Activated naive CD4-positive, alpha-beta T cell treated with anti-CD3 and anti-CD28 coated beads for 36 hours (primary cell): Measurements from ENCODE around the gene ANOS1. TPM values are rescaled to one million over a fixed set of nuclear protein-coding genes. Genes with fewer than 3 reads are reported as not detected.

ENCODE experiments used
- CTCF ChIA-PET: fragments of 350-600 bp; sonication (Branson Sonifier 250); formaldehyde crosslinking; loops from one replicate; lab custom pipeline; 2021; ENCODE audit warnings: antibody characterized with exemption; lab: Charles Lee
- DNase-seq: peaks from one replicate; pipeline ENCODE4 v3.0.0-alpha.2; 2020
- H3K27ac Mint-ChIP-seq: one replicate; pipeline ENCODE4 v1.8.0; 2021; ENCODE audit warnings: mild to moderate bottlenecking, mixed read lengths
- H3K27me3 Mint-ChIP-seq: one replicate; pipeline ENCODE4 v1.8.0; 2021; ENCODE audit warnings: low read depth, mixed read lengths
- H3K36me3 Mint-ChIP-seq: one replicate; pipeline ENCODE4 v1.8.0; 2021; ENCODE audit warnings: low read depth, mixed read lengths
- H3K4me1 Mint-ChIP-seq: one replicate; pipeline ENCODE4 v1.8.0; 2021; ENCODE audit warnings: low read depth, mixed read lengths
- H3K4me3 Mint-ChIP-seq: one replicate; pipeline ENCODE4 v1.8.0; 2021; ENCODE audit warnings: mild to moderate bottlenecking, moderate library complexity, mixed read lengths
- H3K9me3 Mint-ChIP-seq: one replicate; pipeline ENCODE4 v1.8.0; 2021; ENCODE audit warnings: mixed read lengths
- intact Hi-C: fragments of 100-400 bp; cut with micrococcal nuclease; formaldehyde crosslinking; loops from one replicate; pipeline ENCODE4 v1.15.1; 2023
- total RNA-seq, 2 experiments: library from RNA; stranded (reverse); gene quantifications; one replicate each; pipeline ENCODE4 v1.2.3, GENCODE V29; 2021

ANOS1 gene
- total RNA-seq, 2 experiments from 2014 or later, result not detected

DNA sequence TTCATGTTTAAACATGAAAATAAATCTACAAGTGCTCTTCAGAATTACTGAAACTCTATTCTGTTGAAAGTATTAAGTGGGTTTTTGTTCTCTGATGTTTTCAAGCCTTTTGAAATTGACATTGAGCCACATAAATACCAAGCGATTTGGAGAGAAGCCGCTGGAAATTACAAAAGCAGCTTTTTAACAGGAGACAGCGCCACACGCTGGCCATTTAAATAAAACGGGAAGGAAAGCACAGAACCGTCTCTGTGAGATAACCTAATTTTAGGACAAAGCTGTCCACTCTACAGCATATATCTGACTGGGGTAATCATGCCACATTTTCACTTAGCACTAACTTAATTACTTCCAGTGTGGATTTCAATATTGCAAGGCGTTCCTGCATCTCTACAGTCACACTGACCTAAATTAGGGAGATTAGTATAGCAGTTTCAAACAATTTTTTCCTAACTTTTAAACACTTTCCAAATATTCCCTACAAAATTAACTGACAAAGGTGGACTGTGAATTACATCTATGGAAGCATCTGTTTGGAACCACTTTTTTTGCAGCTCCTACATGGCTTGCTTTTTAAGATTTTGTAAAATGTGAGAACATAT, 6.8 kb upstream of the ANOS1 start:
- no peaks in the 10 kb centered on the region for H3K9me3 Mint-ChIP-seq
- H3K4me1 Mint-ChIP-seq, result no peaks in the 10 kb centered on the region
- no peak overlapping the region for H3K4me3 Mint-ChIP-seq
- no peak overlapping the region for H3K27ac Mint-ChIP-seq
- peaks cover 4% of the 10 kb centered on the region for H3K27me3 Mint-ChIP-seq
- intact Hi-C loops, result loop anchor here (1.0 kb wide), 1 partner anchor 742 kb away; no protein-coding TSS in a partner anchor
- H3K36me3 Mint-ChIP-seq, result no peaks in the 10 kb centered on the region
- peak; percentile 49 for DNase-seq
- CTCF ChIA-PET, result interaction anchor here (0.8 to 1.1 kb wide), 3 partner anchors 9 to 736 kb away, joined by 3 to 5 read pairs (median 3); no protein-coding TSS in a partner anchor

DNA sequence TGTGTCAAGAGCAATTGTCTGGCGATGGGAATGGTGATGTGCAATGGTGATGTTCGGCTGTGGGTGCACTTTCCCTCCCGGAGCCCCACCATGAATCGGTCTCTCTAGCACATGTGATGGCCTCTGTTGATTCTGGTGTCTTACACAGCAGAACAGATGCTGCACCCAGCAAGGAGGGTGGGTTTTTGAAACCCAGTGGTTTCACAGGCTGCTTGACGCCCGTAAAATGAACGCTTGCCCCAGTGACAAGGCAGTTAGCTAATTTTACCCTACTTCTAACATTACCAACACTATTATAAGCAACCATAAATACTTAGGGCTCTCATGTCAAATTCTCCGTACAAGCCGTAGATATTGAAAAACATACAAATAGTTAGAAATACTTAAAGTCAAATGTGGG, 5.9 kb upstream of the ANOS1 start:
- no peak for DNase-seq
- Mint-ChIP-seq H3K27ac (no peak overlapping the region), H3K4me3 (no peak overlapping the region), H3K27me3 (peaks cover 10% of the 10 kb centered on the region), H3K9me3 (no peaks in the 10 kb centered on the region), H3K36me3 (no peaks in the 10 kb centered on the region), H3K4me1 (peaks cover 2% of the 10 kb centered on the region)
- CTCF ChIA-PET, result interaction anchor here (1.0 to 1.1 kb wide), 2 partner anchors 9 to 735 kb away, joined by 3 to 5 read pairs; no protein-coding TSS in a partner anchor
- intact Hi-C loops, result loop anchor here (1.0 kb wide), 1 partner anchor 742 kb away; no protein-coding TSS in a partner anchor

DNA sequence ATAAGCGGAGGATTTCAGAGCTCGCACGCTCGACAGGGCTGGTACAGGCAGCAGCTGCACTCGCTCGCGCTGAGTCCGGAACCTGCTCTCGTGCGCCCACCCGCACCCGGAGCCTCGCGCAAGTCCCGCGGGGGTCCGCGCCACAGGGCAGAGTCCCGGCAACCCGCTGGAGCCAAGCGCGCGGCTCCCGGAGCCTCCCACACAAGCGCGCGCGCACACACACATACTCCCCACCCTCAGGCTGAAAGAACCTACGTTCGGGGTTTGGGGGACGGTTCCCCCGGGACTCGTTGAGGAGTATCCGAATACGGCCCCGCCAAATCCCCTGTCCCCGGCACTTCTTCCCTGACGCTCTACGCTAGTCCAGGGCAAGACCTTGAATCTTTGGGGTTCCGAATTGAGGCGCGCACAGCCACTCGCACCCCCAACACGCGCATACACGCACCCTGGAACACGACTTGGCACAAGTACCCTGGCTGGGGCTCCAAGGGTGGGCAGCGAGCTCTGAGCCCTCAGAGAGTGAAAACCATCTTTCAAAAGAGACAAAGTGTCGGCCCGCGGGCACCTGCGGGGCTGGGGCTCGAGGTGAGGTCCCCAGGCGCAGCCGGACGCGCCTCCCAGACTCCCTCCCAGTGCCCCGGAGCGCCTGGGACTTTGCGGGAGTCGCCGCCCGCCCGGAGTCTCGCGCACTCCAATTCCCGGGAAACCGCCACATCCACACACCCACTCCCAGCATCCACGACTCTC, 952 bp downstream of the ANOS1 start:
- Mint-ChIP-seq H3K9me3 (no peaks in the 10 kb centered on the region), H3K36me3 (no peaks in the 10 kb centered on the region), H3K4me1 (peaks cover 3% of the 10 kb centered on the region), H3K27me3 (peaks cover 17% of the 10 kb centered on the region), H3K4me3 (no peak overlapping the region), H3K27ac (no peak overlapping the region)
- CTCF ChIA-PET, result no interaction called here
- DNase-seq, result no peak
- intact Hi-C loops, result no loop called here

GRCh38 chrX:8729811-8730210, 2.1 kb downstream of the ANOS1 start:
- DNase-seq, result no peak
- CTCF ChIA-PET, result interaction anchor here (0.6 to 1.6 kb wide), 2 partner anchors 9 to 733 kb away, joined by 3 to 5 read pairs; no protein-coding TSS in a partner anchor

DNA sequence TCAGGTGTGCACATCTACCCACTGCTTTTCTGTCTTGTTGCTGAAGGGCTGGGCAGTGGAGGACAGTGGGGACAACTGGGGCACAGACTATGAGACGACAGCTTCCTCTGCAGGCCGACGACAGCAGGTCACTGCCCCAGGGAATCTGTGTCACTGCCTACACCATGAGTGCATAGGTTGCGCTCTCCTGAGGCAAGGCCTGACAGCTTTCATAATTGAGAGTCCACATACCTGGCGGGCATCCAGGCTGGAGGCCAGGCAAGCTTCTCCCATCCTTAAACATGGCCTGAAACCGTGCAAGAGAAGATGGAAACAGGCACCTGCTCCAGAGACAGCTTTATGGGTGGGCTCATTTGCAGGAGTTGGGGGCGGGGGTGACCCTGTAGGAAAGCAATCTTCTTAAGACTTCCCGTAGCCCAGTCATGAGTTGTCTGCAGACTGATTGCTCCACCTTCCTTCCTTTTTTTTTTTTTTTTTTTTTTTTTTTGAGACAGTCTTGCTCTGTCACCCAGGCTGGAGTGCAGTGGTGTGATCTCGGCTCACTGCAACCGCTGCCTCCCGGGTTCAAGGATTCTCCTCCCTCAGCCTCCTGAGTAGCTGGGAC, 2.9 kb downstream of the ANOS1 start:
- Mint-ChIP-seq H3K27me3 (peaks cover 22% of the 10 kb centered on the region), H3K4me1 (peaks cover 3% of the 10 kb centered on the region), H3K36me3 (no peaks in the 10 kb centered on the region), H3K4me3 (no peak overlapping the region), H3K27ac (no peak overlapping the region), H3K9me3 (no peaks in the 10 kb centered on the region)
- CTCF ChIA-PET, result interaction anchor here (1.6 kb wide), 1 partner anchor 10 kb away, joined by 5 read pairs; no protein-coding TSS in a partner anchor
- no peak for DNase-seq
- intact Hi-C loops, result no loop called here

More at GRCh38 chrX:8729811-8730210, 2.1 kb downstream of the ANOS1 start:
- peaks cover 17% of the 10 kb centered on the region for H3K27me3 Mint-ChIP-seq
- peaks cover 3% of the 10 kb centered on the region for H3K4me1 Mint-ChIP-seq
- H3K4me3 Mint-ChIP-seq, result no peak overlapping the region
- H3K9me3 Mint-ChIP-seq, result no peaks in the 10 kb centered on the region
- no peaks in the 10 kb centered on the region for H3K36me3 Mint-ChIP-seq
- intact Hi-C loops, result no loop called here
- no peak overlapping the region for H3K27ac Mint-ChIP-seq

DNA sequence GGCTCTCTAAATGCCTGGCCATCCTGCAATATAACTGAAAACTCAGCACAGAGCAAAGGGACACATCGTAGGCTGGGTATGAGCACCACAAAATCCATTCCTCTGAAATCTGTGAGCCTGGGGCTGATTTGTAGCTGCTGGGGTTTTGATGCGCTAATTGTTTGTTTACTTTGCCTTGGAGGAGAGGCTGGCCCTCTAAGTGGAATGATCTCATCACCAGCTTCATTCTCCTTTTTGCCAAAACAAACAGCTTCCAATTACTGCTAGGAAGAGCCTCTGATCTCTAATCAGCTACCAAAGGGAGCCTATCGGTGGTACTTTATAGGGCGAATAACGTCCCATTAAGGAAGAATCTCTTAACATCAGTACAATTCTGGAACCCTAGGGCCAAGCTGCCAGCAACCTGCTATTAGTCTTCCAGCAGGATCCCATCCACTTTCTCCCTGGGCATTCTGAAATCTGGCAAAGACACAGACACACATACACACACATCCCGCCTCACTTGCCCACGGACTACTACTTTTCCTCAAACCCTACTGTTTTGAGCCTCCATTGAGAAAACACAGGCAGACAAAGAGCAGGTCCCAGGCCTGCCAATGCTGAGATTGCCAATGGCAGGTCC, 5.8 kb downstream of the ANOS1 start:
- H3K27ac Mint-ChIP-seq, result no peak overlapping the region
- H3K36me3 Mint-ChIP-seq, result no peaks in the 10 kb centered on the region
- intact Hi-C loops, result no loop called here
- CTCF ChIA-PET, result no interaction called here
- H3K4me1 Mint-ChIP-seq, result no peaks in the 10 kb centered on the region
- no peak overlapping the region for H3K4me3 Mint-ChIP-seq
- no peak for DNase-seq
- H3K27me3 Mint-ChIP-seq, result peaks cover 15% of the 10 kb centered on the region
- no peaks in the 10 kb centered on the region for H3K9me3 Mint-ChIP-seq

DNA sequence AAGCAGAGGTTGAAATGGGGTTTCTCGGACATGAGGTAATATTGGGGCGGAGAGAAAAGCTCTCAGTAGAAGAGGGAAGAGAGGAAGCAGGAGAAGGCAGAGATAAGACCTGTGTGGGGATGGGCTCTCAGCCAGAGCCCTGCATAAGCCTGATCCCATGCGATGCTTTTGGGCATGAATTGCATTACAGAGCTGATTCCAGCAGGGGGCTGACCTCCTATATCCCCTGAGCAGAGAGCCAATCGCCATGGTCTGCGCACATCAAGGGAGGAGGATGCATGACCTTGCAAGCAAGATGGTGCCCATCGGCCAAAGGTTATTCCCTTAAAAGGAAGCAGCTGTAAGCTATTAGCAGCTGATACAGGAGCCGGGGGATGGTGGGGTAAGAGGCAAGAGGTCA, 7.6 kb downstream of the ANOS1 start:
- H3K4me1 Mint-ChIP-seq, result no peaks in the 10 kb centered on the region
- no peaks in the 10 kb centered on the region for H3K36me3 Mint-ChIP-seq
- no peak for DNase-seq
- CTCF ChIA-PET, result no interaction called here
- no peak overlapping the region for H3K4me3 Mint-ChIP-seq
- H3K9me3 Mint-ChIP-seq, result no peaks in the 10 kb centered on the region
- no peak overlapping the region for H3K27ac Mint-ChIP-seq
- H3K27me3 Mint-ChIP-seq, result peaks cover 12% of the 10 kb centered on the region
- intact Hi-C loops, result no loop called here

- DNase-seq, result no peak
- Mint-ChIP-seq H3K36me3 (no peaks in the 10 kb centered on the region), H3K9me3 (no peaks in the 10 kb centered on the region), H3K27ac (no peak overlapping the region), H3K27me3 (peaks cover 12% of the 10 kb centered on the region), H3K4me1 (no peaks in the 10 kb centered on the region), H3K4me3 (no peak overlapping the region)
- intact Hi-C loops, result no loop called here
- CTCF ChIA-PET, result no interaction called here
Observed at GRCh38 chrX:8721536-8721935, 10.4 kb downstream of the ANOS1 start.

DNA sequence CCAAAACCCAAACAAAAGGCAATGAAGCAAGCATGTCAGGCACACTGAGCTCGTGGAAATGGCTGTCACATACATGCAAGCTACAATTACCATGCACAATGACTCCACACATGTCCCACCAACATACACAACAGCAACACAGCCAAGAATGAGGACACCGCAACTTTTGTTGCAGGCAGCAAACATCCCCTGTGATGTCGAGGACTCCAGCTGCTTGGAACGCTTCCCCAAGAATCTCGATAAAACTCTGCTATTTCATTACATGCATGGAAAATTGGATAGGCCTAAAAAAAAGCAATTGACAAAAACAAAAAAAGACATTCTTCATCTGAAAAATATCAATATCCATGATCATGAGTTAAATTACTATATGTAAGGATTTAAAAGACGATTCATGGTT, 11.8 kb downstream of the ANOS1 start:
- Mint-ChIP-seq H3K4me3 (no peak overlapping the region), H3K9me3 (no peaks in the 10 kb centered on the region), H3K27ac (no peak overlapping the region), H3K27me3 (peaks cover 9% of the 10 kb centered on the region), H3K4me1 (no peaks in the 10 kb centered on the region), H3K36me3 (no peaks in the 10 kb centered on the region)
- CTCF ChIA-PET, result no interaction called here
- intact Hi-C loops, result no loop called here
- no peak for DNase-seq

GRCh38 chrX:8717354-8717753, 14.6 kb downstream of the ANOS1 start:
- intact Hi-C loops, result no loop called here
- Mint-ChIP-seq H3K4me3 (no peak overlapping the region), H3K36me3 (no peaks in the 10 kb centered on the region), H3K27me3 (no peaks in the 10 kb centered on the region), H3K9me3 (no peaks in the 10 kb centered on the region), H3K27ac (no peak overlapping the region), H3K4me1 (no peaks in the 10 kb centered on the region)
- DNase-seq, result no peak
- CTCF ChIA-PET, result no interaction called here

DNA sequence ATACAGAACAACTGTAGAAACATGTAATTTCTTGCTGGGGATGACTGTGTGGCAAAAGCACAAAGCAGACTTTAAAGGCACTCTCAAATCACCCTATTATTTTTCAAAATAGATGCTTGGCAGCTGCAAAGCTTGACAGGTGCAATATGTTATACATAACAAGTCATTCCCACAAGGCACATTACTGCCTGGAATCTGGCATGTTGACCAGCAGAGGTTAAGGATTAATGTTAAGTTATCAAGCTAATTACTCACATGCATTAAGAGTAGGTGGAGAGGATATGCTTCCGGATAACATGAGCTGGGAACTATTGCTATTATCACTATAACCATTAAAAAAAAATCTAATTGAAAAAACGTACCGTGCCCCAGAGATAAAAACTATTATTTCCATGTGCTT, 17.8 kb downstream of the ANOS1 start:
- Mint-ChIP-seq H3K27me3 (no peaks in the 10 kb centered on the region), H3K4me1 (no peaks in the 10 kb centered on the region), H3K36me3 (no peaks in the 10 kb centered on the region), H3K9me3 (no peaks in the 10 kb centered on the region), H3K4me3 (no peak overlapping the region), H3K27ac (no peak overlapping the region)
- intact Hi-C loops, result no loop called here
- CTCF ChIA-PET, result no interaction called here
- DNase-seq, result no peak

DNA sequence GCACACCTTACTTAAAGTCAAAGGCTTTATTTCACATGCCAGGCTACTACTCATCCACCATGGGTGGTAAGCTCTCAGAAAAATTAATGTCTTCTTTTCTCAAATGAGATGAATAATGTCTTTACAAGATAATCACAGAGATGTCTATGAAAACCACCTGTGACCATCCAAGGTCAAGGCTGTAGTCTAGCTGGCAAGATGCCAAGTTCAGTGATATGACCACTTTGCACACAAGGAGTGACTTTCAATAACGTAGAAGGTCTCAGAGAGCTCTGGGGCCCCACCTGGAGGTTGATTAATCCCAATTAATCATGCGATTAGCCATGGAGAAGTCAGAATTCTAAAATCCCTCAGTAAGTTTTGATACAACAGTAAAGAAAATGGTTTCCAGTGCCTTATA, 20.5 kb downstream of the ANOS1 start:
- CTCF ChIA-PET, result no interaction called here
- Mint-ChIP-seq H3K4me1 (no peaks in the 10 kb centered on the region), H3K4me3 (no peak overlapping the region), H3K27ac (no peak overlapping the region), H3K27me3 (no peaks in the 10 kb centered on the region), H3K9me3 (no peaks in the 10 kb centered on the region), H3K36me3 (no peaks in the 10 kb centered on the region)
- intact Hi-C loops, result no loop called here
- no peak for DNase-seq
